GM18526 (cell line): ENCODE results near the gene PRXL2B.

Experiments used
- POLR2A ChIP-seq: IDR thresholded peaks from 3 replicates; pipeline ENCODE4 v1.6.1; 2011; ENCODE audit not compliant: insufficient read length; ENCODE audit errors: extremely low read depth

The PRXL2B gene

DNA sequence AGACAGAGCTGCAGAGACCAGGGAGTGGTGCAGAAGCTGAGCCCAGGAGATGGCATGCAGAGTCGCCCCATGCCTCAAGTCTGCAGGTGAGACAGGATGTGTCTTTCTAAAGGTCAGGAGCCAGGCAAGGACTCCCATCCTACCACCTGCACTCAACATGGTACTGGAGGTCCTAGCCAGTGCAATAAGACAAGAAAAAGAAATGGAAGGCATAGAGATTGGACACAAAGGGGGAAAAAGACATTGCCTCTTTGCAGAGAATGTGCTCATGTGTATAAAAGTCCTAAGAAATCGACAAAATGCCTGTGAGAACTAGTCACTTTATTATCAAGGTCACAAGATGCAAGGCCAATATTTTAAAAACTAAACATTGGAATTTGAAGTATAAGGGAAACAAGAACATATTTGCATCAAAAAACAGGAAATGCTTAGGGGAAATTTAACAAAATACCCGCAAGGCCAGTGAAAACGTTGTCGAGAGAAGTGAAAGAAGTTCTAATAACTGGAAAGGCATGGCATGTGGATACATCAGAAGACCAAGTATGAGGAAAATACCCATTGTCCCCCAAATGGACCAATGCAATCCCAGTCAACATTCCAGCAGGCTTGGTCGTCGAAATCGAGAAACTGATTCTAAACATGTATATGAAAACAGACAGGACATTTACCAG is 13.2 kb upstream of the PRXL2B start:
- no peak for TF ChIP-seq POLR2A

DNA sequence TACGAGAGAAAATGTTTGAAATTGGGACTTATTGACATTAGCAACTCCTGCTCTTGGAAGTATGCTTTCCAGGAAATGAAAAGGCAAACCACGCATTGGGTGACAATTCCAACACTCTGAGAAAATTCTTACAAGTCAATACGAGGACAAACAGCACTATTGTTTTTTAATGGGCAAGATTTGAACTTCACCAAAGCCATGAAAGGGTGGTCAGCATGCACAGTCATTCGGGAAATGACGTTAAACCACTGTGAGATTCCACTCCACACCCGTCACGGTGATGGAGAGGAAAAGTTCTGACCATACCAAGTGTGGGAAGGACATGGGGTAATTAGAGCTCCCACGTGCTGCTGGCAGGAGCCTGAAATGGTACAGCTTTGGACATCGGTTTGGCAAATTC is 12.2 kb upstream of the PRXL2B start:
- TF ChIP-seq POLR2A = no peak

DNA sequence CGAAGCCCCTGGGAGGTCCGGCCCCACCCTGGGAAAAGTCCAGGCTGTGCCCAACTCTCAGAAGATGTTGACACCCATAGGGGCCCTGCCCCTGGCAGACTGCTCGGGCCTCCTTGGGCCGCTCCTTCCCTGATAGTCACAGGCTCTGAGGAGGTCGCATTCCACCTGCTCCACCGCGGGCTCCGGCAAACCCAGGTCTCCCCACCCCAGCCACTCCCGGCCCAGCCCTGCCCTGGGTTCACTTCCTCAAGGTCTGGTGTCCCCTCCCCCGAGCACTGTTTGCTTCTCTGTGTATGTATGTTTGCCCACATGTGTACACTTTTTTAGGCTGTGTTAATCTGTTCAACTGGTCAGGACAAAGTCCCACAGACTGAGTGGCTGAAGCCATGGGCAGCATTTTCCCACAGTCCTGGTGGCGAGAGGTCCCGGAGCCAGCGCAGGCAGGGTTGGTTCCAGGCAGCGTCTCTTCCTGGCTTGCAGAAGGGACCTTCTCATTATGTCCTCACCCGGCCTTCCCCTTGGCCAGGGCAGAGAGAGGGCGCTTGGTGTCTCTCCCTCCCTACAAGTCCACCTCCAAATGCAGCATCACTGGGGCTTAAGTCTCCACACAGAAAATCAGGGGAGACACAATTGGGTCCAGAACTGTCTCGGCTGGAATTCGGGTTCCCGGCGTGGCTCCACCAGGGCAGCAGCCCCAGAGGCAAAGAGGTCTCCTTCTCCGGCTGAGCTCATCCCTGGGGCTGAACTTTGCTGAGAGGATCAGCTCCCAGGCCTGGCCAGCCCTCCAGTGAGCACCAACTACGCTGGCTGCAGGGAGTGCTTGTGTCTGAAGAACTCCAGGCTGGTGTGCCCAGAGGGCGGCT is 10.5 kb upstream of the PRXL2B start:
- TF ChIP-seq POLR2A = no peak

DNA sequence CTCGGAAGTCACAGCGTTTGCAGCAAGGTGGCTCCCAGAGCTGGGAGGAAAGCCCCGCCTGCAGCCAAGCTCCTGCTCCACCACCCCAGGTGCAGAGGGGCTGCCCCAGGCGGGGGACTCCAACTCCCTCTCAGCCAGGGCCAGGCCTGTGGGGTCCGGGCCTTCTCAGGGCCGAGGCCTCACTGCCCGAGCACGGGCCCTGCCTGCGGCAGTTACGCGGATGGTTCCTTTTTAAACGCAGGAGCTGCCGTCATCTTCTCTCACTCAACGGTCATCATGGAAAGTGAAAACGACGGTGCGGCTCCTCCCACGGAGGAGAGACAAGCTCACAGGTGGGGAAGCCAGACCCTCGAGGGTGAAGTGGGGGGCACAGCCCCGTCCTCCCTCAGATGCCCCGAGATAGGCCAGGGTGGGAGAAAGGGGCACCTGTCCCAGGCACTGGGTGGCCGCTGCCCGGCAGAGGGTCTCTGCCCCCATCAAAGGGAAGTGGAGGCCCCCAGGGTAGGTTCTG is 9.0 kb upstream of the PRXL2B start:
- peak; percentile 31 for TF ChIP-seq POLR2A

DNA sequence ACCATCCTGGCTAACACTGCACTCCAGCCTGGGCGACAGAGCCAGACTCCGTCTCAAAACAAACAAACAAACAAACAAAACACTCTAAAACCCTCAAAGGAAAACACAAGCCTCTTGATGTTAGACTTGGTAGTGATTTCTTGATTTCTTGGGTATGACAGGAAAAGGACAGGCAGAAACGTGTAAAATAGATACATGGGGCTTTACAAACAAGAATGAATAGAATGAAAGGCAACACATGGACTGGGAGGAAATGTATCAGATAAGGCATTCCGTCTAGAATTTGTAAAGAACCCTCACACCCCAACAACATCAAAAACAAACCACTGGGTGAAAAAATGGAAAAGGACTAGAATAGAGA is 7.8 kb upstream of the PRXL2B start:
- TF ChIP-seq POLR2A = no peak

DNA sequence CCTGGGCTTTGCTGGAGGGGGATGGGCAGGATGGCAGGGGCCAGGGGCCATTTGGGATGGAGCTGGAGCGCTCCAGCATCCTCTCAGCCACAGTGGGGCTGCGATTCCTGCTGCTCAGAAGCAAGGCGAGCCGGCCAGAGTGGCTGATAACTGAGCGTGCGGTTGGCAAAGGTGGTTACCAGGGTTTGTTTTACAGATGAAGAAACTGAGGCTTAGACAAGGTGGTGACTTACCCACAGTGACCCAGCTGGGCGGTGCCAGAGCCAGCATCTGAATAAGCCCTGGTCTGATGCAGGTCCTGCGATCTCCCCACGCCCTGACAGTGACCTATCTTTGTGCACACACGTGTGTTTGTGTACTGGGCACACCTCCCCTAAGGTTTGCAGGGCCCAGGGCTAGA is 5.9 kb upstream of the PRXL2B start:
- no peak for TF ChIP-seq POLR2A

DNA sequence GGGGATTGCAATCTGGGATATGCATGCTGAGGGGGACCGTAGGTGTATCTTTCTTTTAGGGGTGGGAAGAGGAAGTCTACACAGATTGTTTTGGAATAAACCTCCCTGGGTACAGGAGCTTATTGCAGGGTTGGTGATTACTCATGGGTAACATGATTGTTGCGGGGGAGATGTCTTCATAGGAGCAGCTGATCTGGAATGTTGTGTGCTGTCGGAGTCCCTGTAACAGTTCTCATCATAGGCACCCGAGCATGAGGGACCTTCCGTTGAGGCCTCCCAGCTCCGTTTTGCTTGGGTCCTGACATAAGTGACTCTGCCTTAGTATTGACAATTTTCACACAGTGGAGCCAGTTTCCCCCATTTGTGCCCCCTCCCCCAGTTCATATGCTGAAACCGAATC is 4.2 kb upstream of the PRXL2B start:
- TF ChIP-seq POLR2A = no peak

DNA sequence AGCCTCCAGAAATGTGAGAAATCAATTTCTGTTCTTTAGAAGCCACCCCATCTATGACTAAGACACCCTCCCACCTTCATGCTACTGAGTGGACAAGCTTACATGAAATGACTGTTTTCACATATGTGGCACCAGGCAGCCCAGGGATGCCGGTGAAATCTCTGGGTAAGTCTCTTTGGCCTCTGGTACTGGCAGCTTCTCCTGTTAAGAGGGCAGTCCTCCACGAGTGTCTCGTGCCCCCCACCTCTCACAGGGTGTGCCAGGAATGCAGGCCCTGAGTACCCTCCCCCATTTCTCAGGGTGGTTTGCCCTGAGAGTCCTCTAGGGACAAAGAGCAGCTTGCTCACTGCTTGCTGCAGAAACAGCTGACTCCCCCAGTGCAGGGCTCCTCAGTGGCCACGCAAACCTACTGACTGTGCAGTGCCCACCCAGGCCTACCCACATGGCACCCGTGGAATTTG is 3.2 kb upstream of the PRXL2B start:
- TF ChIP-seq POLR2A = no peak

DNA sequence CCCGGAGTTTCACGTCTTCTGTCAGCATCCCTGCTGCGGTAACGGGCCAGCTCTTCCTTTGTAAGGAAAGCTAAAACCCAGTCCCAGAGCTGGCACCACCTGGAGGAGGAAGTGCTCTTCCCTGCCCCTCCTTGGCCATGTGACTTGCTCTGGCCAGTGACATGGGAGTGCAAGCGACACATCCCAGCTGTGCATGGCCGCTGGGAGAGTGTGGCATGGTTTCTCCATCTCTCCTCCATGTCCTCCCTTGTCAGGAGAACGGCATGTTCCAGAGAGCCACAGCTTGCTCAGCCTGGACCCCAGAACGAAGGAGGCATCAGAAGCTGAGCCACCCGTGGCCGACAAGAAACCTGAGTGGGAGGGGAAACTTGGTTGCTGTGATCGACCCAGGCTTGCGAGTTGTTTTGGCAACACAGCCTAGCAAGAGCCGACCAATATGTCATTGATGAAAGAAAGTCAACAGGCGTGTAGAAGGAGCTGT is 2.7 kb upstream of the PRXL2B start:
- TF ChIP-seq POLR2A = no peak

DNA sequence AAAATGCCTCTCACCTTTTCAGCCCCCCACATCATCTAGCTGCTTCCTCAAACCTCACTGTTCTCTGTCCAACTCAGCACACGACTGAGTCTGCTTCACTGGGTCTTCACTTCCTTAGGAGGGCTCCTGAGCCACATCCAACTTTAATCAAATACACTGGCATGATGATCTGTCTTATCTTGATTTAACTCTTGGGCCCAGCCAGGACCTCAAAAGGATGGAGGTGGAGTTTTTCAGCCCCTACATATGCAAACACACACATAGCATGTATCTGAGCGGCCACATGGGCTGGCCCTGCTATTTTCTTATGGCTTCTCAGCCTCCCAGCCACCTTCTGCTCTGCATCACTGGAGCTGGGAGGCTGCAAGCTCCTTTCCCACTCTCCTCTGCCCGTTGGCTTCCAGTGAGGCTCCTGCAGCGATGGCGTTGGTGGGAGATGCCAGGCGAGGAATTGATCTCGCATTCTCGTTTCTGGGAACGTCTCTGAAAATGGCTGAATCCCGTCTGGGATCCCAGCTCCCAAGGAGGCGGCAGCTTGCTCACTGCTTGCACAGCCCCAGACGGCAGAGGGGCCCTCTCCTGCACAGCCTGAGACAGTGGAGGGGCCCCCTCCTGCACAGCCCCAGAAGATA is 1.8 kb upstream of the PRXL2B start:
- TF ChIP-seq POLR2A = peak; percentile 3

DNA sequence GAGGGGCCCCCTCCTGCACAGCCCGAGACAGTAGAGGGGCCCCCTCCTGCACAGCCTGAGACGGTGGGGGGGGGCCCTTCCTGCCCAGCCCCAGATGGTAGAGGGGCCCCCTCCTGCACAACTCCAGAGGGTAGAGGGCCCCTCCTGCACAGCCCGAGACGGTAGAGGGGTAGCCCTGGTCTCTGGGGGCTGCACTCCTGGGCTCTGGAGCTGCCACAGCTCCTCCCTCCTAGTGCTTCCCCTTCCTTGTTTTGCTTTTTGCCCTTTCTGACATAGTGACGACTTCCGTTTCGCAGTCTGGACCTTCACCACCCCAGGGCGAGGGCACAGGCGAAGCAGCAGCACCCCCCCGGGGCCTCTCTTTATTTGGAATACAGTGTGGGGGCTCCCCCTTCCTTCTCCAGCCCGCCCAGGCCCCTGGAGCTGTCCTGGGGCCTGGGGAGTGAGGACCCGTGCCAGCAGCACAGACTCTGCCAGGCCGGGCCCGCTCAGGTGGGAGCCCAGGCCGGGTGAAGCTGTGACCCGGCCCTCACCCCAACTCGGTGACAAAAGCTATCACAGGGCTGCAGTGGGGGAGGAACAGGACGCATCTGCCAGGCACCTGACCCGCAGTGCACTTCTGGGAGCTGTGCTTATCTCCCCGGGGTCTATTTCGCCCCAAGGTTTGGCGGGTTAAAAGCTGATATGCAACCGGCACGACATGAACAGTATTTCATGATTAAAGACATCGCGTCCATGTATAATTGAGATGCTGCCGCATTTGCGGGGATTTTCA is 1.1 kb upstream of the PRXL2B start:
- peak; percentile 63 for TF ChIP-seq POLR2A

DNA sequence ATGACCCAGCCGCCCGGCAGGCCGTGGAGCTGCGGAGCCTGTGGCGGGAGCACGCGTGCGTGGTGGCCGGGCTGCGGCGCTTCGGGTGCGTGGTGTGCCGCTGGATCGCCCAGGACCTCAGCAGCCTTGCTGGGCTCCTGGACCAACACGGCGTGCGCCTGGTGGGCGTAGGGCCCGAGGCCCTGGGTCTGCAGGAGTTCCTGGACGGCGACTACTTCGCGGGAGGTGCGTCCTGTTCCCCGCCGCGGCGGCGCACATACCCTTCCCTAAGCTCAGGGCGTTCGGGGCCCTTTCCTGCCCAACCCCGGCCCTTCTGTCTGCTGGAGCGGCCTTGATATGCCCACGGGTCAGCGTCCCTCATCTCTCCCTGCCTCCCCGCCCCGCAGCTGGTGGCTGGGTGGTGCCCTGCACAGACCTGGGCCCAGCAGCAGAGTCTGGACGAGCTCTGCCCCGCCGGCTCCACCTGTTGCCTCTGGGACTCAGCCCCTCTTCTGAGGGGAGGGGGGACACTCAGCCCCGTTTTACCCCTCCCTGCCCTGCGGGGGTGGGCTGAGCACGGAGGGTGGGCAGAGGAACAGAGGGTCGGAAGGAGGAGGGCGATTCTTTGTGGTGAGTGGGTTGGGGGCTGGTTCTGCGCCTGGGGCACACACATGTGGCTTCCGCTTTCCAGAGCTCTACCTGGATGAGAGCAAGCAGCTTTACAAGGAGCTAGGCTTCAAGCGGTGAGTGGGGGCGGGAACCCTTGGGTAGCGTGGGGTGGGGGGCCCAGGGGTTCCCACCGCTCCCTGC is 688 bp downstream of the PRXL2B start:
- no peak for TF ChIP-seq POLR2A

DNA sequence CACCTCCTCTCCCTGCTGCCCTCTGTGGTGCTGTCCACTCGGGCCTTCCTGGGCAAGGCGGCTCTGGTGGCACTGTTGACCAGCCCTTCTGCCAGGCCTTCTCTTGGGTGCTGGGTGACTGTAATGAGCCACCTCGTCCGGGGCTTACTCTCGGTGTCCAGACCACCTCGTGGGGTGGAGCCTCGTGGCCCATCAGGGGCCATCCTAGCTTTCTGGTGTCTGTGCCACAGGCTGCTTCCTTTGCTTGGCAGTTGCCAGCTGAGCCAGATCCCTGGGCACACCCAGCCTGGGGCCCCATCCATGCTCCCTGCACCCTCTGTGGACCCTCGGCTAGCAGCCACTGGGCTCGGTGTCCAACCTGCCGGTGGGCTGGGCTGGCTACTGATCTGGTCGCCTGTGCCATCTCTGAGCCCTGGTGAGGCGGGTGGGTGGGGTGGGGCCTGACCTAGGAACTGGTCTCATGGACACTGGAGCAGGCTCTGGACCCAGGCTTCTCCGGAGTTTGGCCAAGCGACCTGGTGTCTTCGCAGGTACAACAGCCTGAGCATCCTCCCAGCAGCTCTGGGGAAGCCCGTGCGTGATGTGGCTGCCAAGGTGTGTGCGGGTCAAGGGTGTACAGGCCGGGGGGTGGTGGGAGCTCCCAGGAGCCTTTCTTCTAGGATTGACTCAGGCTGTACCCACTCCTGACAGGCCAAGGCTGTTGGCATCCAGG is 1.4 kb downstream of the PRXL2B start:
- TF ChIP-seq POLR2A = no peak

DNA sequence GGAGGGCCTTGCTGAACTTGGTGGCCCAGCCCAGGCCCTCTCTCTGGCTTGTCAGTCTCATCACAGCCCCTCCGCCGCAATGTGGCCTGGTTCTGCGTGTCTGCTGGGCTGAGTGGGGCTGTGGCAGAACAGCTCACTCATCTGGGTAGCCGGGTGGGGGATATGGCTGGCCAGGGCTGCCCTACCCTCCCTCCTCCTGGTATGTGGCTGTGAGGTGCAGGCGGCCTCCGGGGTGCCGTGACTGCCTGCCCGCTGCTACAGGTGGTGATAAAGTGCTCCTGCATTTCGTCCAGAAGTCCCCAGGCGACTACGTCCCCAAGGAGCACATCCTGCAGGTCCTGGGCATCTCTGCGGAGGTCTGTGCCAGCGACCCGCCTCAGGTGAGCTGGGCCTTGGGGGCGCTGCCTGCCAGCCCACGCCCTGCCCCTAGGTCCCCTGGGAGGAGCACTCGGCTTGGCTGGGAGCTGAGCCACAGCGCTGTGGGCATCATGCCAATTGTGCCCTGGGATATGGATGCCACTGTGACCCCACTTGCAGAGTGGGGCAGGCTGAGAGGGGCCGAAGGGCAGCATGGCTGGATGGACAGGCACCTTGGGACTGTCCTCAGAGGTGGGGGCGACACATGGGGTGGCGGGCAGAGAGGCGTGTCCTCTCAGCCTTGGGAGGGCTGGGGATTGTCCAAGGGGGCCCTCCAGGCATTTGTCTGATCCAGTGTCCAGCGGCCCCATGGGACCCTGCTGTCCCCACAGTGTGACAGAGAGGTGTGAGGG is 2.3 kb downstream of the PRXL2B start:
- TF ChIP-seq POLR2A = no peak
